H9 (cell line): ENCODE data around the gene FAM219A. TPM values are rescaled to one million over a fixed set of nuclear protein-coding genes. Genes with fewer than 3 reads are reported as not detected.

ENCODE experiments used
- DNase-seq: peaks from one replicate; pipeline ENCODE4 v3.0.0-alpha.2; 2017
- H2AFZ ChIP-seq: one replicate; pipeline ENCODE4 v1.6.1; 2013; ENCODE audit warnings: mild to moderate bottlenecking, low read length, control low read depth, moderate library complexity
- H2AK5ac ChIP-seq: 2 replicates; pipeline ENCODE4 v1.6.1; 2013; ENCODE audit warnings: low read length, control low read depth, mixed read lengths; ENCODE audit not compliant: insufficient read length
- H2BK120ac ChIP-seq: one replicate; pipeline ENCODE4 v1.6.1; 2013; ENCODE audit warnings: low read depth, mild to moderate bottlenecking, low read length, control low read depth, inconsistent platforms; ENCODE audit not compliant: poor library complexity, severe bottlenecking
- H2BK12ac ChIP-seq: 2 replicates; pipeline ENCODE4 v1.6.1; 2013; ENCODE audit warnings: low read length, control low read depth, mixed read lengths, low read depth; ENCODE audit not compliant: insufficient read length
- H2BK15ac ChIP-seq: 2 replicates; pipeline ENCODE4 v1.6.1; 2013; ENCODE audit warnings: low read depth, low read length, control low read depth
- H2BK20ac ChIP-seq: one replicate; pipeline ENCODE4 v1.6.1; 2013; ENCODE audit warnings: low read depth, mild to moderate bottlenecking, low read length, control low read depth, inconsistent platforms; ENCODE audit not compliant: poor library complexity, severe bottlenecking
- H2BK5ac ChIP-seq: 2 replicates; pipeline ENCODE4 v1.6.1; 2013; ENCODE audit warnings: low read length, control low read depth, mixed read lengths; ENCODE audit not compliant: insufficient read length
- H3K14ac ChIP-seq: 2 replicates; pipeline ENCODE4 v1.6.1; 2013; ENCODE audit warnings: low read length, control low read depth; ENCODE audit not compliant: insufficient read depth
- H3K18ac ChIP-seq: 2 replicates; pipeline ENCODE4 v1.6.1; 2013; ENCODE audit warnings: low read depth, mild to moderate bottlenecking, mixed read lengths, low read length, control low read depth; ENCODE audit not compliant: insufficient read length
- H3K23ac ChIP-seq: 2 replicates; pipeline ENCODE4 v1.6.1; 2013; ENCODE audit warnings: low read length, control low read depth, mixed read lengths, low read depth; ENCODE audit not compliant: insufficient read length
- H3K23me2 ChIP-seq: 2 replicates; pipeline ENCODE4 v1.6.1; 2013; ENCODE audit warnings: low read depth, mild to moderate bottlenecking, mixed read lengths, low read length, control low read depth; ENCODE audit not compliant: insufficient read length, poor library complexity, severe bottlenecking
- H3K27ac ChIP-seq: 2 replicates; pipeline ENCODE4 v1.5.1; 2013; ENCODE audit warnings: low read length, control low read depth, mixed read lengths, low read depth; ENCODE audit not compliant: insufficient read length
- H3K27me3 ChIP-seq: 2 replicates; pipeline ENCODE4 v1.6.1; 2013; ENCODE audit warnings: low read length, control low read depth, inconsistent platforms; ENCODE audit not compliant: insufficient read depth
- H3K4ac ChIP-seq: 2 replicates; pipeline ENCODE4 v1.6.1; 2013; ENCODE audit warnings: low read depth, mild to moderate bottlenecking, control low read depth, inconsistent platforms, low read length, moderate library complexity
- H3K4me1 ChIP-seq: 2 replicates; pipeline ENCODE4 v1.6.1; 2013; ENCODE audit warnings: low read length, control low read depth, inconsistent platforms; ENCODE audit not compliant: insufficient read depth
- H3K4me2 ChIP-seq: 2 replicates; pipeline ENCODE4 v1.6.1; 2013; ENCODE audit warnings: low read length, control low read depth, mixed read lengths; ENCODE audit not compliant: insufficient read length, insufficient read depth
- H3K56ac ChIP-seq: 2 replicates; pipeline ENCODE4 v1.6.1; 2013; ENCODE audit warnings: low read depth, mild to moderate bottlenecking, mixed read lengths, low read length, control low read depth; ENCODE audit not compliant: insufficient read length
- H3K79me1 ChIP-seq: 2 replicates; pipeline ENCODE4 v1.6.1; 2013; ENCODE audit warnings: low read depth, mild to moderate bottlenecking, moderate library complexity, low read length, control low read depth, inconsistent platforms; ENCODE audit not compliant: insufficient read depth, poor library complexity, severe bottlenecking
- H3K79me2 ChIP-seq: 2 replicates; pipeline ENCODE4 v1.6.1; 2013; ENCODE audit warnings: low read length, control low read depth, inconsistent platforms; ENCODE audit not compliant: insufficient read depth
- H3K9ac ChIP-seq: 2 replicates; pipeline ENCODE4 v1.6.1; 2013; ENCODE audit warnings: low read length, control low read depth, mixed read lengths; ENCODE audit not compliant: insufficient read length; ENCODE audit errors: extremely low read depth
- H3K9me3 ChIP-seq: one replicate; pipeline ENCODE4 v1.6.1; 2013; ENCODE audit warnings: low read depth, low read length, inconsistent platforms; ENCODE audit not compliant: control insufficient read depth
- H3T11ph ChIP-seq: one replicate; pipeline ENCODE4 v1.6.1; 2013; ENCODE audit warnings: mild to moderate bottlenecking, low read length, control low read depth, inconsistent platforms
- H4K20me1 ChIP-seq: one replicate; pipeline ENCODE4 v1.6.1; 2013; ENCODE audit not compliant: control insufficient read depth, insufficient read length, insufficient read depth
- H4K5ac ChIP-seq: 2 replicates; pipeline ENCODE4 v1.6.1; 2013; ENCODE audit warnings: low read depth, mild to moderate bottlenecking, mixed read lengths, low read length, control low read depth; ENCODE audit not compliant: insufficient read length
- H4K8ac ChIP-seq: replicated peaks from 2 replicates; pipeline ENCODE4 v1.6.1; 2013; ENCODE audit warnings: low read length, control low read depth, mixed read lengths, low read depth; ENCODE audit not compliant: insufficient read length
- H4K91ac ChIP-seq: 2 replicates; pipeline ENCODE4 v1.6.1; 2013; ENCODE audit warnings: low read depth, mild to moderate bottlenecking, moderate library complexity, mixed read lengths, low read length, control low read depth; ENCODE audit not compliant: insufficient read length
- H3K27ac Mint-ChIP-seq, 3 experiments: 2 replicates in 2 of 3; 3 replicates in 1 of 3; pipeline ENCODE4 v1.8.0; 2020 to 2021; ENCODE audit warnings: mixed read lengths in 3 of 3, mild to moderate bottlenecking in 1 of 3, moderate library complexity in 1 of 3
- H3K27me3 Mint-ChIP-seq: 2 replicates; pipeline ENCODE4 v1.8.0; 2021; ENCODE audit warnings: low read depth, mild to moderate bottlenecking, moderate library complexity, mixed read lengths
- H3K36me3 Mint-ChIP-seq, 3 experiments: 2 replicates in 2 of 3; 3 replicates in 1 of 3; pipeline ENCODE4 v1.8.0; 2020 to 2021; ENCODE audit warnings: low read depth in 3 of 3, mixed read lengths in 3 of 3; ENCODE audit not compliant: insufficient read depth in 1 of 3
- H3K4me1 Mint-ChIP-seq, 2 experiments: 2 replicates each; pipeline ENCODE4 v1.8.0; 2020; ENCODE audit warnings: mixed read lengths in 2 of 2
- H3K4me3 Mint-ChIP-seq, 2 experiments: 2 replicates in 1 of 2; 3 replicates in 1 of 2; pipeline ENCODE4 v1.8.0; 2020 to 2021; ENCODE audit warnings: mild to moderate bottlenecking in 2 of 2, mixed read lengths in 2 of 2, moderate library complexity in 1 of 2
- H3K9me3 Mint-ChIP-seq, 2 experiments: 2 replicates in 1 of 2; 3 replicates in 1 of 2; pipeline ENCODE4 v1.8.0; 2020; ENCODE audit warnings: mild to moderate bottlenecking in 2 of 2, mixed read lengths in 2 of 2, moderate library complexity in 1 of 2
- CTCF ChIP-seq: fragments of 200-600 bp; sonication (generic); conservative IDR thresholded peaks from 3 replicates; pipeline ENCODE4 v1.8.0; 2021; ENCODE audit warnings: antibody characterized with exemption, mild to moderate bottlenecking
- WGBS: extraction: QIAGEN DNeasy Blood & Tissue Kit; methylation state at CpG from one replicate; pipeline ENCODE4 v1.1.7; 2013; ENCODE audit warnings: missing lambda C conversion rate, low lambda C conversion rate, mixed read lengths; ENCODE audit not compliant: insufficient read length; ENCODE audit errors: extremely low coverage; 5-methylcytosine and 5-hydroxymethylcytosine counted together
- total RNA-seq: library from RNA; stranded (reverse); gene quantifications from 2 replicates; pipeline ENCODE4 v1.2.1, GENCODE V29; 2021

Gene FAM219A
- total RNA-seq, 1 experiment from 2014 or later: 16.7 TPM

GRCh38 chr9:34477541-34477940 lies 19.2 kb upstream of the FAM219A start:
- Mint-ChIP-seq H3K27me3 (peaks cover 19% of the 10 kb centered on the region), H3K4me3 (no peak overlapping the region), H3K36me3 (no peaks in the 10 kb centered on the region; a peak in 1 of 7 replicates), H3K9me3 (0 out of 5 replicates have a peak, but pooled peaks cover 0 to 2% of the 10 kb centered on the region in 2 experiments), H3K27ac (no peak overlapping the region), H3K4me1 (no peaks in the 10 kb centered on the region)
- Histone ChIP-seq H3K4ac (no peak overlapping the region), H2AFZ (no peak overlapping the region), H3K14ac (no peak overlapping the region), H3K23me2 (no peaks in the 10 kb centered on the region), H3K27me3 (no peaks in the 10 kb centered on the region), H3K79me1 (no peaks in the 10 kb centered on the region), H3T11ph (no peak overlapping the region), H3K56ac (no peak overlapping the region), H3K4me2 (no peak overlapping the region), H2BK5ac (no peak overlapping the region), H3K23ac (no peak overlapping the region), H4K8ac (no peak overlapping the region), H2BK20ac (no peak overlapping the region), H4K91ac (no peak overlapping the region), H2BK15ac (no peak overlapping the region), H3K9ac (no peak overlapping the region), H4K5ac (no peak overlapping the region), H3K27ac (no peak overlapping the region), H2BK12ac (no peak overlapping the region), H3K9me3 (no peaks in the 10 kb centered on the region), H2BK120ac (no peak overlapping the region), H3K4me1 (no peaks in the 10 kb centered on the region), H4K20me1 (no peaks in the 10 kb centered on the region), H3K18ac (no peak overlapping the region), H2AK5ac (no peak overlapping the region), H3K79me2 (no peaks in the 10 kb centered on the region)
- WGBS: no CpG with 5 or more reads among the region's 1 CpG
- no peak for DNase-seq
- no peak for TF ChIP-seq CTCF
